Neural progenitor cell (in vitro differentiated cells): Measurements from ENCODE around the gene PLA2G4A. TPM values are rescaled to one million over a fixed set of nuclear protein-coding genes. Genes with fewer than 3 reads are reported as not detected.
A peak's percentile ranks its signal among the peaks of the same experiment; 100 is the strongest.

ENCODE experiments used
- DNase-seq: peaks from one replicate; pipeline ENCODE4 v3.0.0-alpha.2; 2016; ENCODE audit warnings: low spot score
- H2AFZ ChIP-seq: fragments of 200-600 bp; sonication (generic); replicated peaks from 2 replicates; pipeline ENCODE4 v1.6.1; 2016; ENCODE audit warnings: antibody characterized with exemption
- H3F3A ChIP-seq: fragments of 200-600 bp; sonication (generic); 2 replicates; pipeline ENCODE4 v1.6.1; 2016; ENCODE audit warnings: antibody characterized with exemption, low read depth
- H3K27ac ChIP-seq: fragments of 200-600 bp; sonication (generic); 2 replicates; pipeline ENCODE4 v1.5.1; 2016; ENCODE audit warnings: mild to moderate bottlenecking
- H3K27me3 ChIP-seq: fragments of 200-600 bp; sonication (generic); 2 replicates; pipeline ENCODE4 v1.6.1; 2016; ENCODE audit warnings: mild to moderate bottlenecking, moderate library complexity
- H3K36me3 ChIP-seq: fragments of 200-600 bp; sonication (generic); 2 replicates; pipeline ENCODE4 v1.5.1; 2016
- H3K4me1 ChIP-seq: fragments of 200-600 bp; sonication (generic); 2 replicates; pipeline ENCODE4 v1.6.1; 2016; ENCODE audit warnings: mixed run types
- H3K4me2 ChIP-seq: fragments of 200-600 bp; sonication (generic); 2 replicates; pipeline ENCODE4 v1.6.1; 2016
- H3K4me3 ChIP-seq: fragments of 200-600 bp; sonication (generic); 2 replicates; pipeline ENCODE4 v1.5.1; 2016
- H3K79me2 ChIP-seq: fragments of 200-600 bp; sonication (generic); 2 replicates; pipeline ENCODE4 v1.6.1; 2016; ENCODE audit warnings: low read depth
- H3K9ac ChIP-seq: fragments of 200-600 bp; sonication (generic); 2 replicates; pipeline ENCODE4 v1.6.1; 2016
- H3K9me3 ChIP-seq: fragments of 200-600 bp; sonication (generic); 2 replicates; pipeline ENCODE4 v1.5.1; 2016; ENCODE audit warnings: low read depth
- H4K20me1 ChIP-seq: fragments of 200-600 bp; sonication (generic); 2 replicates; pipeline ENCODE4 v1.6.1; 2016; ENCODE audit warnings: low read depth
- H3K27ac Mint-ChIP-seq: 3 replicates; pipeline ENCODE4 v1.8.0; 2021; ENCODE audit warnings: mixed read lengths
- H3K27me3 Mint-ChIP-seq: 2 replicates; pipeline ENCODE4 v1.8.0; 2022; ENCODE audit warnings: low read depth, mild to moderate bottlenecking, inconsistent platforms, moderate library complexity, mixed read lengths; ENCODE audit not compliant: insufficient read depth
- H3K36me3 Mint-ChIP-seq: 3 replicates; pipeline ENCODE4 v1.8.0; 2021; ENCODE audit warnings: mixed read lengths
- H3K4me1 Mint-ChIP-seq: 3 replicates; pipeline ENCODE4 v1.8.0; 2021; ENCODE audit warnings: mixed read lengths
- H3K4me3 Mint-ChIP-seq: 3 replicates; pipeline ENCODE4 v1.8.0; 2021; ENCODE audit warnings: mild to moderate bottlenecking, moderate library complexity, mixed read lengths
- H3K9me3 Mint-ChIP-seq: 3 replicates; pipeline ENCODE4 v1.8.0; 2020; ENCODE audit warnings: mixed read lengths
- CTCF ChIP-seq: fragments of 200-600 bp; sonication (generic); IDR thresholded peaks from 2 replicates; pipeline ENCODE4 v1.5.1; 2017; ENCODE audit warnings: antibody characterized with exemption, mild to moderate bottlenecking
- EZH2 ChIP-seq: fragments of 200-600 bp; sonication (generic); IDR thresholded peaks from 2 replicates; pipeline ENCODE4 v1.6.1; 2017; ENCODE audit warnings: antibody characterized with exemption, mild to moderate bottlenecking, moderate library complexity
- EZH2phosphoT487 ChIP-seq: fragments of 200-600 bp; sonication (generic); IDR thresholded peaks from 2 replicates; pipeline ENCODE4 v1.6.1; 2017; ENCODE audit warnings: antibody characterized with exemption
- total RNA-seq: library from RNA; depleted of rRNA; stranded (reverse); fragments of >200 nt; gene quantifications from 2 replicates; pipeline ENCODE4 v1.2.3, GENCODE V29; 2015; ENCODE audit warnings: low replicate concordance

Gene PLA2G4A
- total RNA-seq, 1 donor from 2014 or later = 1.0 TPM

DNA sequence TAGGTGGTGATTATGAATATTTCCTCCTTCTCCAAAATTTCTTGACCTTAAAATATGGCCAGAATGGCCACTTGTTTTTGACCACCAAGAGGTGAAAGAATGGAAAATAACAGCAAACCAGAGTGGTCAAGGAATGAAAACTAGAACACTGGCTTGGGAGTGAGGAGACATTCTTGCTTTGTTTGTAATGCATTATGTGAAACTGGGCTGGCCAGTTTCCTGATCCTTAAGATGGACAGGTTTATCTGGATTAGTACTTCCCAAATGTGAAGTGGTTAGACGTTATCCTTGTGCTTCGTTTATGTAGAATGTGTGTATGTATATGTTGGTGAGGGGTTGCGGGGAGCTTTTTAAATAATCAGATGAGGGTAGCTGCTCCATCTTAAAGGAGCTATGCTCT is 12.8 kb downstream of the PLA2G4A start:
- DNase-seq = no peak
- no peaks in the 10 kb centered on the region for H4K20me1 ChIP-seq
- H3K4me1 ChIP-seq = peaks cover 3% of the 10 kb centered on the region
- Mint-ChIP-seq H3K4me3 (no peak overlapping the region), H3K4me1 (peaks cover 7% of the 10 kb centered on the region), H3K9me3 (no peaks in the 10 kb centered on the region), H3K36me3 (no peaks in the 10 kb centered on the region), H3K27ac (no peak overlapping the region), H3K27me3 (no peaks in the 10 kb centered on the region)
- H3K27ac ChIP-seq = no peak overlapping the region
- H3K4me2 ChIP-seq = no peak overlapping the region
- H3K79me2 ChIP-seq = no peaks in the 10 kb centered on the region
- TF ChIP-seq EZH2phosphoT487 = no peak
- TF ChIP-seq CTCF = no peak
- TF ChIP-seq EZH2 = no peak
- no peak overlapping the region for H3K4me3 ChIP-seq
- no peaks in the 10 kb centered on the region for H3K9me3 ChIP-seq
- H3K27me3 ChIP-seq = no peaks in the 10 kb centered on the region
- H3F3A ChIP-seq = no peaks in the 10 kb centered on the region
- no peak overlapping the region for H3K9ac ChIP-seq
- H3K36me3 ChIP-seq = no peaks in the 10 kb centered on the region
- no peak overlapping the region for H2AFZ ChIP-seq

DNA sequence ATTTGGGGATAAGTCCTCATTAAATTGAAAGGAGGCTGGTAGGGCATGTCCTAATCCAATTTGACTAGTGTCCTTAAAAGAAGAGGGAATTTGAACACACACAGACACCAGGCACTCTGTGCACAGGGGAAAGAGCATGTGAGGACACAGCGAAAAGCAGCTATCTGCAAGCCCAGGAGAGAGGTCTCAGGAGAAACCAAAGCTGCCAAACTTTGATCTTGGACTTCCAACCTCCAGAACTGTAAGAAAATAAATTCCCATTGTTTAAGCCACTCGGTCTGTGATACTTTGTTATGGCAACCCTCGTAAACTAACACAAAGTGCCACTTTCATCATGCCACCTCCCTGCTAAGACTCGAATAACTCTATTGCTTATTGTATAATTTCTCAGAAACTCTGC is 13.8 kb downstream of the PLA2G4A start:
- Histone ChIP-seq H3K27me3 (no peaks in the 10 kb centered on the region), H3K27ac (no peak overlapping the region), H2AFZ (no peak overlapping the region), H3K9ac (no peak overlapping the region), H4K20me1 (no peaks in the 10 kb centered on the region), H3K4me2 (peak overlapping the region; percentile 38), H3K79me2 (no peaks in the 10 kb centered on the region), H3K36me3 (no peaks in the 10 kb centered on the region), H3K4me1 (peaks cover 3% of the 10 kb centered on the region), H3K4me3 (no peak overlapping the region), H3F3A (no peaks in the 10 kb centered on the region), H3K9me3 (no peaks in the 10 kb centered on the region)
- Mint-ChIP-seq H3K36me3 (no peaks in the 10 kb centered on the region), H3K4me3 (no peak overlapping the region), H3K4me1 (peaks cover 7% of the 10 kb centered on the region), H3K9me3 (no peaks in the 10 kb centered on the region), H3K27ac (no peak overlapping the region), H3K27me3 (no peaks in the 10 kb centered on the region)
- DNase-seq = peak; percentile 23
- TF ChIP-seq EZH2phosphoT487 (no peak), EZH2 (no peak), CTCF (no peak)

GRCh38 chr1:186843226-186843625 is 14.5 kb downstream of the PLA2G4A start:
- TF ChIP-seq CTCF = no peak
- TF ChIP-seq EZH2phosphoT487 = no peak
- no peak for TF ChIP-seq EZH2
- no peak overlapping the region for H3K27ac Mint-ChIP-seq
- no peak overlapping the region for H3K4me3 ChIP-seq
- H3K4me1 ChIP-seq = peaks cover 3% of the 10 kb centered on the region
- H3K9me3 ChIP-seq = no peaks in the 10 kb centered on the region
- no peaks in the 10 kb centered on the region for H3K36me3 Mint-ChIP-seq
- peaks cover 7% of the 10 kb centered on the region for H3K4me1 Mint-ChIP-seq
- no peak overlapping the region for H3K4me3 Mint-ChIP-seq
- no peaks in the 10 kb centered on the region for H3F3A ChIP-seq
- no peak overlapping the region for H3K4me2 ChIP-seq
- H3K9ac ChIP-seq = no peak overlapping the region
- no peak overlapping the region for H3K27ac ChIP-seq
- no peaks in the 10 kb centered on the region for H3K27me3 Mint-ChIP-seq
- DNase-seq = no peak
- H3K9me3 Mint-ChIP-seq = no peaks in the 10 kb centered on the region
- no peaks in the 10 kb centered on the region for H4K20me1 ChIP-seq
- no peak overlapping the region for H2AFZ ChIP-seq
- H3K36me3 ChIP-seq = no peaks in the 10 kb centered on the region
- H3K79me2 ChIP-seq = no peaks in the 10 kb centered on the region
- no peaks in the 10 kb centered on the region for H3K27me3 ChIP-seq
